NCI-H128 (cell line): ENCODE results near the gene TMEM127.

Experiments
- DNase-seq: peaks from one replicate; lab custom pipeline; 2025; ENCODE audit not compliant: unreplicated experiment; lab: John Stamatoyannopoulos, UW

The TMEM127 gene

DNA sequence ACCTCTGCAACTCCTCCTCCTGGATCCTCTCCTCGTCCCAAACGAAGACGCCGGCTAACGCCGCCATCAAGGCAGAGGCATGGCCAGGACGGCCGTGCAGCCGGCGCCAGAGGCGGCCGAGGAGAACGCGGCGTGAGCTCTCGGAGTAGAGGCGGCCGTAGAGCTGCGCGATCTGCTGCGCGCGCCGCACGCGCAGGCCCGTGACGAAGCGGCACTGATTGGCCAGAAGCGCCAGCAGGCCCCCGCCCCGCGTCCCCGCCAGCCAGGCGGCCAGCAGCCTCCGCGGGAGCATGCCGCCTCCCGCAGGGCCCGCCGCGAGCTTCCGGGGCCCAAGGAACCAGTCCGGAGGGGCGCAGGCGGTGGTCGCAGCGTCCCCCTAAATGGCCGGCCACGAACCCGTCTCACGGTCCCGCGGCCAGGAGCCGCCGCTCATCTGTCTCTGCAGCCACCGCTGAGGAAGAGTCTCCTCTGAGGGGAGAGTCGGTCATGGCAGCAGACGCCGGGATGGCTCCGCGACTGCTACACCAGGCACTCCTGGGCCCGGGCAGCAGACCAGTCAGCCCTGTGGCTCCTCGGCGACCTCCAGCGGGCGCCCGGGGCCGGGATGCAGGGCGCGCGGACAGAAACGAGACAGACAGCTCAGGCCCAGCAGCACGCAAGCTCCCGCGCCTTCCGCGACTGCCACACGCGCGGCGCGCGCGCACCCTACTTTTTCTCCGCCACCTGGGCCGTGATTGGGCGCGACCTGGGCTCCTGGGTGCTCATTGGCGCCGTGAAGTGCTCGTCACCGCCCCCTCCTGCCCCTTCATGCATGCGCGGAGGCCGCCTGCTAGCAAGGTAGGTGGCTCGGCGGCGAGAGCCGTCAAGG is 57.4 kb downstream of the TMEM127 start, which contains the start of gene STARD7:
TSS of gene STARD7 (minus strand) at position 685 of the 868 bp plus-strand sequence. CDS start at position 292, 393 bp downstream.
- peak; percentile 92 for DNase-seq

DNA sequence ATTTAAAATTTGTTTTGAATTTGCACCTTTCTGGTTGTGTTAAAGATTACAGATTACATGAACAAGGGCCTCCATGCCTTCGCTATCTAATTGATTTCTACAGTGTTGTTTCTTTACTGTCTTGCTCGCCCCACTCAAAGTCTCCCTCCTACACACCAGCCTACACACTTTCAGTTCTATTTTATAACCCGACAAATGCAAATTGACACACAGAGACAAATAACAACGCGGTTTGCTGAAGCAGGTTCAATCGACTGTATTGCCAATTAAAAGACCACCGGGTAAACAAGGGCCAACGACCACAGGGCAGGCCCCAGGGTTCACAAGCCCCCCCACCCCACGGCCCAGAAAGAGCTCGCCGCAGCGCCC is 58.0 kb downstream of the TMEM127 start:
- no peak for DNase-seq

DNA sequence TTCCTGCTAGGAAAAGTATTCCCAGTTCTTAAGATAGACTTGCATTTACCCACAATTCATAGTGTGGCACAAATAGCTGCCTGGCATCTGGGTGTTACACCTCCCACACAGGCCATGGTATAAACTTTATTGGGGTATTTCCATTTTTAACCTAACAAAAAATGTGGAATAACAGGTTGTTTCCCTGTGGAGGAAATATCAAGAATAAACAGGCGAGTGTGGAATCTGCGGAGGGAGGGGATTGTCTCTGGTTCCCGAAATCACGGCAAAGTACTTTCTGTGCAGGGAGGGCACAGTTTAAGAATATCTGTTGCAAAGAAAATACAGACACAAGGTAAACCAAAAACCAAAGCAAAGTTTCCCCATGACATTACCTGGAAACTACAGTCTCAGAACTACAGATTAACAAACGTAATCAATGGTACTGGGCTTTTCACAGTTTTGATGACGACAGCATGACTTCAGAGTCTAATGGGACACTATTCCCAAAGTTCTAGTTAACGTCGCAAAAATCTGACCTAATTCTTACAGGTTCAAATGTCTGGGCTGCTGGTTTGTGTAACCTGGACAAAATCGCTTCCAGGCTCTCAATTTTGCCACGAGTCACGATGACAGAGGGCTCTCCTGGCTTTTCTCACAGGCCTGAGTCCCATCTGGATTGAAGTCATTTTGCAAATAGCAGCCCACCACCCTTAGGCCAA is 58.6 kb downstream of the TMEM127 start:
- DNase-seq, result no peak

DNA sequence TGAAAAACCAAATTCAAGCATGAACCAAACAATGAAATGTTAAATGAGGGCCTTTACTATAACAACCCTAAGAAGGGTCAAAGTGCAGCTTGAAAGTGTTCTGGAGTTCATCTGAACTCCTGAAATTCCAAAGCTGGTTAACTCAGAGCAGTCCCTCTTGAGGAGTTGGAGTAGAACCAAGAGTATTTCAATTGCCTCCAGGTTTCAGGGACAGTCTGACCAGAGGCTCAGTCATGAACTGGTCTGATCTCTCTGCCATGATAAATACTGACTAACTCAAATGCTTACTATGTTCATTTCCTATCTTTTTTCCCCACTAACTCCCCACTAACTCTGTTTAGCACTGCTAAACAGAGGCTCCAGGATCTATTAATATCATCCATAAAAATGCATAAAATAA is 59.9 kb downstream of the TMEM127 start:
- DNase-seq, result no peak

DNA sequence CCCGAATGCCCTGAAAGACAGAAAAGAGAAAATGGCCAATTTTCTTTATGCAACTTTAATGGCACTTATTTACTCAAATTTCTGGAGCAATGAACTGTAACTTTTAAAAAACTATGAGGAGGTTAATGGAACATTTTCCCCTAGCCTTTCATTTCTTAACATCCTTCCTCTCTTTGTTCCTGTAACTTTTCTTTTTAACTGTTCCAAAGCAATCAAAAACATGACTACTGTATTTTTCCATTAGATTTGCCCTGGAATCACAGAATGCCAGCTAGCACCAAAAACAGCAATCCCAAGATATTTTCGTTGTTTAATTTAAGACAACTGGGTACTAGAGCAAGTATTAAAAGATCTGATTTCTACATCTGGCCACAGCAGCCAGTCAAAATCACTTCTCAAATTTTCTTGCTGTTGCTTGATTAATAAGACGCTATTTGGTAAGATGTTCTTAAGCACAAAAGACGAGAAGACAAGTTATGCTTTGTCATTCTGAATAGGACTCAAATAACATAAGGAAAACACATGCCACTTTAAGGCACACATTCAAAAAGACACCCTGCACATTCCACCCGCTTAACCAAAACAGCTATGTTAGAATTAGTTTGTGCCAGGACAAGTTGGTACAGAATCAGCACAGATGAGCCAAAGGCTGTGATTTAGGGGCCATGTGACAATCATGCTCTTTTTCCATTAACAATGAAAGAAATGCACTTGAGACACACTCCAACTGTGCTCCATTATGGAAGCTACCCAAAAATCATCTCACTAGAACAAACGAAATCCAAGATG is 60.8 kb downstream of the TMEM127 start:
- DNase-seq, result no peak

DNA sequence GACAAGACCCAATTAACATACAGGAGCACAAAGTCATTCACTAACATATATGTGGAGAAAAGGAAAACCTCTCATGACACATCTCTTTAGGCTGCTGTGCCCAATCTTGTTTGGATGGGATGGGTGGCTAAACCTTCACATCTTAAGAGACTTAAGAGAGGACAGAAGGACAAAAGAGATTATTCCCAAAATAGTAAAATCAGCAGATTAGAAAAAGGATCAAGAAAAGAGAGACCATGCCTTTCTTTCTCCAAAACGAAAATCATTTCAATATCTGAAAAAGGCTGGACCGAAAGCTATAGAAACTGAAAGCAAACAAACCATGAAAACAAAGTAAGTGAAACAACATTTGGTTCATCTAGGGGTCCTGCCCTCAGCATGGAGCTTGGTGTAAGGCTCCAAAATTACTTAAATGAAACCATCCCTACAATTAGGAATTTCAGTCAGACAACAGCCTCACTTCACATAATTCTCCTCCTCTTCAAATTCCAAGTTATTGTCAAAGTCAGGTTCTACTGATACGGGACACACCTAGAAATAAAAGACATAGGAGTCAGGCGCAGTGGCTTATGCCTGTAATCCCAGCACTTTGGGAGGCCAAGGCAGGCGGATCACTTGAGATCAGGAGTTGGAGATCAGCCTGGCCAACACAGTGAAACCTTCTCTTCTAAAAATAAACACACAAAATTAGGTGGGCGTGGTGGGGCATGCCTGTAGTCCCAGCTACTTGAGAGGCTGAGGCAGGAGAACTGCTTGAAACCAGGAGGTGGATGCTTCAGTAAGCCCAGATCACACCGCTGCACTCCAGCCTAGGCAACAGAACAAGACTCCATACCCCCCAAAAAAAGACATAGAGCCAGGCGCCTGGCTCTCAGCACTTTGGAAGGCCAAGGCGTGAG is 62.4 kb downstream of the TMEM127 start:
- DNase-seq, result no peak

DNA sequence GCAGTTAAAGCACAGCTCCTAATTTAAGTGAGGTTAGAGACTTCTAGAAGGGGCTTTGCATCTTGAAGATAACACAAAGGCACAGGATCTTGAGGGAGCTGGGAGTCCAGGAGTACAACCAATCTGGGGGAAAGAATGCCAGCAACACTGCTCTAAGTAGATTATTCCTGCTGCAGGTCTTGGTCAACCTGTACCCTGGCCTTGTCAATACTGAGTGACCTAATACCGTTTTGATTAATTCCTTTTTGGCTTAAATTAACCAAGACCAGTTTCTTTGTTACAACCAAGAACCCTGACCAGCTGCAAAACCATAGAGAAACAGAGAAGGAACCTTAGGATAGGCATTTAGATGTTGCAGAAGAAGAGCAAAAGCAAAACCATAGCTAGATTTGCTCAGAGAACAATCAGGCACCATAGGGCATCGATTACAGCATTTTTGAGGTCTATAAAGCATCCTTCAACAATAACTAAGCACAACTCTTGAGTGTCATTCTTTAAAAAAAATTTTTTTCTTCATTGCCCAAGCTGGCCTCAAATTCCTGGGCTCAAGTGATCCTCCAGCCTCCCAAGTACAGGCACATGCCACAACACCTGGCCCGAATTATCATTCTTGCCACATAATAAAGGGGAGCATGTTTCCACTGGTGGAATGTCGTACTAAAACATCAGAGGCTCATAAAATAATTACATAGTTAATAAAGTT is 63.5 kb downstream of the TMEM127 start:
- no peak for DNase-seq

DNA sequence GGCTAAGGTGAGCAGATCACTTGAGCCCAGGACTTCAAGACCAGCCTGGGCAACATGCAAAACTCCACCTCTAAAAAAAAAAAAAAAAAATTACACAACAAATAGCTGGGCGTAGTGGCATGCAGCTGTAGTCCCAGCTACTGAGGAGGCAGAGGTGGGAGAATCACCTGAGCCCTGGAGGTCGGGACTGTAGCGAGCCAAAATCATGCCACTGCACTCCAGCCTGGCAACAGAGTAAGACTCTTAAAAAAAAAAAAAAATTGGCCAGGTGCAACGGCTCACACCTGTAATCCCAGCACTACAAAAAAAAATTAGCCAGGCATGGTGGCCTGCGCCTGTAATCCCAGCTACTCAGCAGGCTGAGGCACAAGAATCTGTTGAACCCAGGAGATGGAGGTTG is 64.5 kb downstream of the TMEM127 start:
- no peak for DNase-seq

DNA sequence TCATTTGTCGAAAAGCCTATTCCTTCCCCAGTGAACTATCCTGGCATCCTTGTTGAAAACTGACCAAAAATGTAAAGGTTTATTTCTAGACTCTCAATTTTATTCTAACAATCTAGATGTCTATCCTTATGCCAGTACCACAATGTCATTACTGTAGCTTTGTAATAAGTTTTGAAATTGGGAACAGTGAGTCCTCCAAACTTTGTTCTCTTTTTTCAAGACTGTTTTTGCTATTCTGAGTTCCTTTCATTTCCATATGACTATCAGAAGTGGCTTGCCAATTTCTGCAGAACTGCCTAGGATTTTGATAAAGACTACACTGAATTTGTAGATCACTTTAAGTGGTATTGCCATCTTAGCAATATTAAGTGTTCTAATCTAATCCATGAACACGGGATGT is 66.9 kb downstream of the TMEM127 start:
- DNase-seq, result no peak
